Liver (tissue), 9 donors: ENCODE measurements around the gene ITGA11. TPM values are rescaled to one million over a fixed set of nuclear protein-coding genes. Genes with fewer than 3 reads are reported as not detected.

Experiments
- DNase-seq: peaks from one replicate; pipeline ENCODE4 v3.0.0-alpha.2; 2017; ENCODE audit warnings: low spot score
- H3K27ac ChIP-seq, 2 donors: one replicate each; pipeline ENCODE4 v1.7.0; 2013; ENCODE audit warnings: inconsistent platforms in 2 of 2, low read length in 2 of 2, control low read depth in 1 of 2, low read depth in 1 of 2, mild to moderate bottlenecking in 1 of 2
- H3K27me3 ChIP-seq, 4 donors: one replicate each; pipeline versions ENCODE4 v1.6.1 to v1.7.0; 2013; ENCODE audit warnings: low read length in 3 of 4, inconsistent platforms in 1 of 4, mild to moderate bottlenecking in 1 of 4, moderate library complexity in 1 of 4; ENCODE audit not compliant: control insufficient read depth in 4 of 4, insufficient read depth in 4 of 4
- H3K36me3 ChIP-seq, 4 donors: one replicate each; pipeline versions ENCODE4 v1.6.1 to v1.7.0; 2013; ENCODE audit warnings: low read length in 3 of 4, mild to moderate bottlenecking in 3 of 4, low read depth in 1 of 4, moderate library complexity in 1 of 4; ENCODE audit not compliant: control insufficient read depth in 4 of 4, insufficient read depth in 3 of 4
- H3K4me1 ChIP-seq, 4 donors: one replicate each; pipeline versions ENCODE4 v1.6.1 to v1.7.0; 2013; ENCODE audit warnings: low read length in 3 of 4, mild to moderate bottlenecking in 3 of 4, moderate library complexity in 1 of 4; ENCODE audit not compliant: control insufficient read depth in 4 of 4, insufficient read depth in 4 of 4
- H3K4me3 ChIP-seq, 3 donors: one replicate each; pipeline versions ENCODE4 v1.6.1 to v1.7.0; 2013; ENCODE audit warnings: low read length in 3 of 3, control low read depth in 1 of 3, low read depth in 1 of 3, mild to moderate bottlenecking in 1 of 3
- H3K9ac ChIP-seq, 2 donors: one replicate each; pipeline ENCODE4 v1.7.0; 2013; ENCODE audit warnings: low read length in 2 of 2, mild to moderate bottlenecking in 2 of 2, moderate library complexity in 2 of 2, control low read depth in 1 of 2, low read depth in 1 of 2
- H3K9me3 ChIP-seq, 4 donors: one replicate each; pipeline versions ENCODE4 v1.6.1 to v1.7.0; 2013; ENCODE audit warnings: low read length in 3 of 4; ENCODE audit not compliant: control insufficient read depth in 4 of 4
- ATF3 ChIP-seq: IDR thresholded peaks from 2 replicates; pipeline ENCODE4 v1.6.1; 2016; ENCODE audit warnings: antibody characterized with exemption
- CTCF ChIP-seq: fragments of 150-350 bp; IDR thresholded peaks from 2 replicates; pipeline ENCODE4 v1.5.1; 2017; ENCODE audit warnings: improper control_type of control experiment, low read depth, low read length; ENCODE audit not compliant: missing input control
- EGR1 ChIP-seq, 2 donors: IDR thresholded peaks; 2 replicates each; pipeline ENCODE4 v1.6.1; 2016 to 2018; ENCODE audit warnings: antibody characterized with exemption in 2 of 2, low read depth in 2 of 2
- FOXA1 ChIP-seq: IDR thresholded peaks from 2 replicates; pipeline ENCODE4 v1.6.1; 2016; ENCODE audit warnings: antibody characterized with exemption
- FOXA2 ChIP-seq: IDR thresholded peaks from 2 replicates; pipeline ENCODE4 v1.6.1; 2016; ENCODE audit warnings: antibody characterized with exemption
- GABPA ChIP-seq, 2 donors: IDR thresholded peaks in 1 of 2; conservative IDR thresholded peaks in 1 of 2; 2 replicates each; pipeline ENCODE4 v1.6.1; 2016; ENCODE audit warnings: antibody characterized with exemption in 2 of 2, mild to moderate bottlenecking in 1 of 2, moderate library complexity in 1 of 2
- JUND ChIP-seq, 2 donors: IDR thresholded peaks; 2 replicates each; pipeline ENCODE4 v1.6.1; 2016; ENCODE audit warnings: antibody characterized with exemption in 2 of 2
- NR2F2 ChIP-seq: IDR thresholded peaks from 2 replicates; pipeline ENCODE4 v1.6.1; 2016; ENCODE audit warnings: antibody characterized with exemption
- RXRA ChIP-seq, 2 donors: IDR thresholded peaks; 2 replicates each; pipeline ENCODE4 v1.6.1; 2017 to 2018; ENCODE audit warnings: antibody characterized with exemption in 2 of 2, mild to moderate bottlenecking in 1 of 2
- TAF1 ChIP-seq: conservative IDR thresholded peaks from 2 replicates; pipeline ENCODE4 v1.6.1; 2016; ENCODE audit warnings: antibody characterized with exemption, mild to moderate bottlenecking
- YY1 ChIP-seq: IDR thresholded peaks from 2 replicates; pipeline ENCODE4 v1.6.1; 2016; ENCODE audit warnings: antibody characterized with exemption, mild to moderate bottlenecking
- WGBS: extraction: QIAGEN DNeasy Blood & Tissue Kit; methylation state at CpG from one replicate; pipeline ENCODE4 v1.1.7; 2013; 5-methylcytosine and 5-hydroxymethylcytosine counted together
- polyA plus RNA-seq, 2 donors: library from polyadenylated mRNA; stranded (reverse) in 1 of 2; unstranded in 1 of 2; fragments of 200-250 nt in 1 of 2; fragments of >200 nt in 1 of 2; fragmentation: Nextera tagmentation in 1 of 2; extraction: Ambion mirVana in 1 of 2; gene quantifications; one replicate each; pipeline versions ENCODE4 v1.2.1 to v1.2.3, GENCODE V29; 2013 to 2015
- total RNA-seq, 2 donors: library from RNA; depleted of rRNA; stranded (reverse); fragments of >200 nt; gene quantifications; one replicate each; pipeline ENCODE4 v1.2.3, GENCODE V29; 2014
- TF ChIP-seq, protein P1 (sequence below): IDR thresholded peaks from 2 replicates; pipeline ENCODE4 v1.6.1; 2016; ENCODE audit warnings: antibody characterized with exemption
- TF ChIP-seq, protein P2 (sequence below): IDR thresholded peaks from 2 replicates; pipeline ENCODE4 v1.6.1; 2016; ENCODE audit warnings: antibody characterized with exemption
- TF ChIP-seq, protein P3 (sequence below): IDR thresholded peaks from 2 replicates; pipeline ENCODE4 v1.6.1; 2016; ENCODE audit warnings: antibody characterized with exemption, mild to moderate bottlenecking
- donor health status: healthy.
- donor health status: healthy.
- donor health status: healthy.
- donor health status: healthy.
- donor health status: healthy.

ITGA11 gene
- total and polyA plus RNA-seq, 4 donors = 0.32 to 1.0 (median 0.67) TPM

GRCh38 chr15:68316061-68316804, 115.7 kb downstream of the ITGA11 start:
- DNase-seq = no peak
- no peaks in the 10 kb centered on the region for H3K4me1 ChIP-seq
- no peak for TF ChIP-seq NR2F2
- no peaks in the 10 kb centered on the region for H3K9me3 ChIP-seq
- H3K36me3 ChIP-seq = no peaks in the 10 kb centered on the region
- no peak overlapping the region for H3K27ac ChIP-seq
- WGBS = 78% methylated on average over 17 of the region's 17 CpGs
- H3K27me3 ChIP-seq = no peaks in the 10 kb centered on the region
- no peak overlapping the region for H3K4me3 ChIP-seq
- no peak overlapping the region for H3K9ac ChIP-seq

- no peak for TF ChIP-seq FOXA2
- no peak for TF ChIP-seq NR2F2
- TF ChIP-seq, protein P1, sequence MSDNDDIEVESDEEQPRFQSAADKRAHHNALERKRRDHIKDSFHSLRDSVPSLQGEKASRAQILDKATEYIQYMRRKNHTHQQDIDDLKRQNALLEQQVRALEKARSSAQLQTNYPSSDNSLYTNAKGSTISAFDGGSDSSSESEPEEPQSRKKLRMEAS = no peak
- DNase-seq = no peak
- H3K4me3 ChIP-seq = no peak overlapping the region
- H3K4me1 ChIP-seq = peaks cover 0 to 2% (median under 1%) of the 10 kb centered on the region in 4 donors
- no peaks in the 10 kb centered on the region for H3K27me3 ChIP-seq
- no peak overlapping the region for H3K9ac ChIP-seq
- no peak overlapping the region for H3K27ac ChIP-seq
- no peaks in the 10 kb centered on the region for H3K36me3 ChIP-seq
- 88% methylated on average over 11 of the region's 11 CpGs for WGBS
- H3K9me3 ChIP-seq = no peaks in the 10 kb centered on the region
Measured at GRCh38 chr15:68315495-68316031, 116.4 kb downstream of the ITGA11 start.

DNA sequence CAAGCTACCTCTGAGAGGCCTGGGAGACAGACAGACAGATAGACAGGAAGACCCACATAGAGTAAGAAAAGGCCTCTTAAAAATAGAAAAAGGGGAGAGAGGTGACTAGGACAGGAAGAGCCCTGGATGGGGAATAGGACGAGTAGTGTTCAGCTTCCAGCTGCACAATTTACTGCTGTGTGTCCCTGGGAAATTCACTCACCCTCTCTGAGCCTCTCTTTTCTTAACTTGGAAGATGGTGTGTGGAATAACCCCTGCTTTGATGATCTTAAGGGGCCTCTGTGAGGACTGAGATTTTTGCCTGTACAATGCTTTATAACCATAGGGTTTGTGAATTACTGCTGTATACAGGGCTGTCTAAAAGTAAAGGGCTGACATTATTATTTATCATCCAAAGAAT, 116.9 kb downstream of the ITGA11 start:
- Histone ChIP-seq H3K36me3 (no peaks in the 10 kb centered on the region), H3K9me3 (no peaks in the 10 kb centered on the region), H3K4me1 (peaks cover 4 to 7% (median 5%) of the 10 kb centered on the region in 4 donors), H3K4me3 (no peak overlapping the region), H3K27ac (no peak overlapping the region), H3K27me3 (no peaks in the 10 kb centered on the region), H3K9ac (no peak overlapping the region)
- TF ChIP-seq JUND (IDR thresholded peaks at IDR 0.05) = no peak
- TF ChIP-seq, protein P2, sequence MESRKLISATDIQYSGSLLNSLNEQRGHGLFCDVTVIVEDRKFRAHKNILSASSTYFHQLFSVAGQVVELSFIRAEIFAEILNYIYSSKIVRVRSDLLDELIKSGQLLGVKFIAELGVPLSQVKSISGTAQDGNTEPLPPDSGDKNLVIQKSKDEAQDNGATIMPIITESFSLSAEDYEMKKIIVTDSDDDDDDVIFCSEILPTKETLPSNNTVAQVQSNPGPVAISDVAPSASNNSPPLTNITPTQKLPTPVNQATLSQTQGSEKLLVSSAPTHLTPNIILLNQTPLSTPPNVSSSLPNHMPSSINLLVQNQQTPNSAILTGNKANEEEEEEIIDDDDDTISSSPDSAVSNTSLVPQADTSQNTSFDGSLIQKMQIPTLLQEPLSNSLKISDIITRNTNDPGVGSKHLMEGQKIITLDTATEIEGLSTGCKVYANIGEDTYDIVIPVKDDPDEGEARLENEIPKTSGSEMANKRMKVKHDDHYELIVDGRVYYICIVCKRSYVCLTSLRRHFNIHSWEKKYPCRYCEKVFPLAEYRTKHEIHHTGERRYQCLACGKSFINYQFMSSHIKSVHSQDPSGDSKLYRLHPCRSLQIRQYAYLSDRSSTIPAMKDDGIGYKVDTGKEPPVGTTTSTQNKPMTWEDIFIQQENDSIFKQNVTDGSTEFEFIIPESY = no peak
- DNase-seq = no peak
- WGBS = 88% methylated on average over 1 of the region's 1 CpG

- no peak overlapping the region for H3K9ac ChIP-seq
- no peak overlapping the region for H3K27ac ChIP-seq
- no peak overlapping the region for H3K4me3 ChIP-seq
- DNase-seq = no peak
- no peaks in the 10 kb centered on the region for H3K36me3 ChIP-seq
- no peaks in the 10 kb centered on the region for H3K9me3 ChIP-seq
- 85% methylated on average over 11 of the region's 11 CpGs for WGBS
- no peaks in the 10 kb centered on the region for H3K27me3 ChIP-seq
- H3K4me1 ChIP-seq = peaks cover 4 to 8% (median 6%) of the 10 kb centered on the region in 4 donors
- no peak for TF ChIP-seq ATF3
- TF ChIP-seq FOXA1 = no peak
- no peak for TF ChIP-seq RXRA (IDR thresholded peaks at IDR 0.05)
- no peak for TF ChIP-seq TAF1
- TF ChIP-seq FOXA2 = no peak
- no peak for TF ChIP-seq GABPA (IDR thresholded peaks at IDR 0.05 in 1 of 2, conservative IDR thresholded peaks at IDR 0.05 in 1 of 2)
- no peak for TF ChIP-seq NR2F2
- no peak for TF ChIP-seq YY1
- TF ChIP-seq EGR1 (IDR thresholded peaks at IDR 0.05; ENCODE audit: low read depth in 2 of 2) = no peak
- TF ChIP-seq, protein P3, sequence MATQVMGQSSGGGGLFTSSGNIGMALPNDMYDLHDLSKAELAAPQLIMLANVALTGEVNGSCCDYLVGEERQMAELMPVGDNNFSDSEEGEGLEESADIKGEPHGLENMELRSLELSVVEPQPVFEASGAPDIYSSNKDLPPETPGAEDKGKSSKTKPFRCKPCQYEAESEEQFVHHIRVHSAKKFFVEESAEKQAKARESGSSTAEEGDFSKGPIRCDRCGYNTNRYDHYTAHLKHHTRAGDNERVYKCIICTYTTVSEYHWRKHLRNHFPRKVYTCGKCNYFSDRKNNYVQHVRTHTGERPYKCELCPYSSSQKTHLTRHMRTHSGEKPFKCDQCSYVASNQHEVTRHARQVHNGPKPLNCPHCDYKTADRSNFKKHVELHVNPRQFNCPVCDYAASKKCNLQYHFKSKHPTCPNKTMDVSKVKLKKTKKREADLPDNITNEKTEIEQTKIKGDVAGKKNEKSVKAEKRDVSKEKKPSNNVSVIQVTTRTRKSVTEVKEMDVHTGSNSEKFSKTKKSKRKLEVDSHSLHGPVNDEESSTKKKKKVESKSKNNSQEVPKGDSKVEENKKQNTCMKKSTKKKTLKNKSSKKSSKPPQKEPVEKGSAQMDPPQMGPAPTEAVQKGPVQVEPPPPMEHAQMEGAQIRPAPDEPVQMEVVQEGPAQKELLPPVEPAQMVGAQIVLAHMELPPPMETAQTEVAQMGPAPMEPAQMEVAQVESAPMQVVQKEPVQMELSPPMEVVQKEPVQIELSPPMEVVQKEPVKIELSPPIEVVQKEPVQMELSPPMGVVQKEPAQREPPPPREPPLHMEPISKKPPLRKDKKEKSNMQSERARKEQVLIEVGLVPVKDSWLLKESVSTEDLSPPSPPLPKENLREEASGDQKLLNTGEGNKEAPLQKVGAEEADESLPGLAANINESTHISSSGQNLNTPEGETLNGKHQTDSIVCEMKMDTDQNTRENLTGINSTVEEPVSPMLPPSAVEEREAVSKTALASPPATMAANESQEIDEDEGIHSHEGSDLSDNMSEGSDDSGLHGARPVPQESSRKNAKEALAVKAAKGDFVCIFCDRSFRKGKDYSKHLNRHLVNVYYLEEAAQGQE = no peak
- TF ChIP-seq JUND (IDR thresholded peaks at IDR 0.05) = no peak
- no peak for TF ChIP-seq CTCF
Measured at GRCh38 chr15:68314563-68314962, 117.4 kb downstream of the ITGA11 start.
